HCT116 (cell line): ENCODE results near the gene INPP5F. TPM values are rescaled to one million over a fixed set of nuclear protein-coding genes. Genes with fewer than 3 reads are reported as not detected.

ENCODE experiments used
- ATAC-seq: fragments of 200-7000 bp; cut with Tn5 transposase; 2 replicates; pipeline ENCODE4 v1.9.1; 2020; ENCODE audit warnings: mild to moderate bottlenecking, moderate library complexity
- BruUV-seq: library from RNA; stranded (reverse); fragments of 400-500 nt; replicated peaks from 2 replicates; lab custom pipeline; 2021; lab: Mats Ljungman, UMichigan
- CTCF ChIA-PET: fragments of 300-600 bp; sonication (Branson Sonifier 250); formaldehyde crosslinking; loops from one replicate; lab custom pipeline; 2021; ENCODE audit warnings: antibody characterized with exemption; lab: Charles Lee
- POLR2A ChIA-PET: fragments of 300-600, 350-600 bp; sonication (Branson Sonifier 250); formaldehyde crosslinking; loops from one replicate; lab custom pipeline; 2021; ENCODE audit warnings: antibody characterized with exemption; lab: Charles Lee
- RAD21 ChIA-PET, 2 experiments: fragments of 300-600 bp; sonication (Branson Sonifier 250); formaldehyde crosslinking; loops; one replicate each; lab custom pipeline; 2023; ENCODE audit warnings: low total read pairs in 2 of 2; ENCODE audit not compliant: uncharacterized antibody in 2 of 2, unreplicated experiment in 2 of 2, low non-redundant PET in 1 of 2; lab: Charles Lee
- DNase-seq: peaks from one replicate; pipeline ENCODE4 v3.0.0-alpha.2; 2010; ENCODE audit warnings: low read depth, low spot score
- H2AFZ ChIP-seq: fragments of 200-600 bp; shearing (Covaris generic), sonication (generic); 2 replicates; pipeline ENCODE4 v1.6.1; 2017; ENCODE audit warnings: low read depth, mixed run types, mixed read lengths, antibody characterized with exemption, low read length; ENCODE audit not compliant: poor library complexity, severe bottlenecking
- H3K27ac ChIP-seq: 2 replicates; pipeline ENCODE4 v1.5.1; 2012; ENCODE audit warnings: low read depth, low read length
- H3K27me3 ChIP-seq: fragments of 200-600 bp; sonication (generic); 2 replicates; pipeline ENCODE4 v1.6.1; 2016; ENCODE audit warnings: mixed run types, low read length, mixed read lengths; ENCODE audit not compliant: insufficient read depth
- H3K36me3 ChIP-seq, 2 experiments: fragments of 200-500 bp in 1 of 2; fragments of 200-600 bp in 1 of 2; sonication (Bioruptor generic) in 1 of 2; sonication (generic) in 1 of 2; 2 replicates each; pipeline versions ENCODE4 v1.5.1 to v1.6.1; 2014 to 2016; ENCODE audit warnings: low read length in 2 of 2, inconsistent platforms in 1 of 2, mixed read lengths in 1 of 2, mixed run types in 1 of 2; ENCODE audit not compliant: insufficient read depth in 2 of 2, control insufficient read depth in 1 of 2
- H3K4me1 ChIP-seq, 2 experiments: fragments of 200-600 bp in 1 of 2; sonication (generic) in 1 of 2; 2 replicates each; pipeline versions ENCODE4 v1.5.1 to v1.6.1; 2012 to 2017; ENCODE audit warnings: low read length in 2 of 2, inconsistent platforms in 1 of 2, mild to moderate bottlenecking in 1 of 2, mixed read lengths in 1 of 2, mixed run types in 1 of 2, moderate library complexity in 1 of 2; ENCODE audit not compliant: insufficient read depth in 2 of 2, control insufficient read depth in 1 of 2
- H3K4me2 ChIP-seq: fragments of 200-600 bp; sonication (generic); 2 replicates; pipeline ENCODE4 v1.6.1; 2017; ENCODE audit warnings: mixed run types, low read length, mixed read lengths
- H3K4me3 ChIP-seq, 2 experiments: fragments of 200-600 bp in 1 of 2; sonication (generic) in 1 of 2; replicated peaks in 1 of 2; 2 replicates each; pipeline ENCODE4 v1.5.1; 2011 to 2016; ENCODE audit warnings: low read length in 2 of 2, control low read depth in 1 of 2, low read depth in 1 of 2, mild to moderate bottlenecking in 1 of 2, mixed read lengths in 1 of 2, mixed run types in 1 of 2
- H3K79me2 ChIP-seq: fragments of 200-600 bp; sonication (generic); 2 replicates; pipeline ENCODE4 v1.6.1; 2017; ENCODE audit warnings: mild to moderate bottlenecking, mixed run types, low read length, moderate library complexity, mixed read lengths; ENCODE audit not compliant: insufficient read depth
- H3K9ac ChIP-seq: fragments of 200-600 bp; sonication (generic); 2 replicates; pipeline ENCODE4 v1.6.1; 2016; ENCODE audit warnings: low read length, mixed read lengths
- H3K9me2 ChIP-seq: fragments of 200-600 bp; sonication (generic), shearing (Covaris generic); 2 replicates; pipeline ENCODE4 v1.6.1; 2017; ENCODE audit warnings: mixed run types, mild to moderate bottlenecking, moderate library complexity; ENCODE audit not compliant: insufficient read depth
- H3K9me3 ChIP-seq, 2 experiments: fragments of 200-500 bp in 1 of 2; fragments of 200-600 bp in 1 of 2; sonication (Bioruptor generic) in 1 of 2; sonication (generic) in 1 of 2; 2 replicates each; pipeline ENCODE4 v1.6.1; 2014 to 2017; ENCODE audit warnings: low read length in 2 of 2, mixed read lengths in 2 of 2, inconsistent platforms in 1 of 2, low read depth in 1 of 2, mild to moderate bottlenecking in 1 of 2, mixed run types in 1 of 2, moderate library complexity in 1 of 2; ENCODE audit not compliant: control insufficient read depth in 1 of 2, insufficient read depth in 1 of 2
- H4K20me1 ChIP-seq: fragments of 200-600 bp; sonication (generic), shearing (Covaris generic); 2 replicates; pipeline ENCODE4 v1.6.1; 2017; ENCODE audit warnings: mixed run types, mild to moderate bottlenecking, moderate library complexity; ENCODE audit not compliant: insufficient read depth
- CBX3 ChIP-seq: IDR thresholded peaks from 2 replicates; pipeline ENCODE4 v1.6.1; 2012; ENCODE audit warnings: low read depth
- CTCF ChIP-seq, 3 experiments: fragments of 200-600 bp in 1 of 3; sonication (generic) in 1 of 3; IDR thresholded peaks in 2 of 3; conservative IDR thresholded peaks in 1 of 3; 2 replicates each; pipeline ENCODE4 v1.5.1; 2012 to 2017; ENCODE audit warnings: low read depth in 2 of 3, low read length in 2 of 3, antibody characterized with exemption in 1 of 3, borderline replicate concordance in 1 of 3, control low read depth in 1 of 3, mild to moderate bottlenecking in 1 of 3, mixed read lengths in 1 of 3, mixed run types in 1 of 3, moderate library complexity in 1 of 3; ENCODE audit not compliant: insufficient read depth in 1 of 3
- EGR1 ChIP-seq: IDR thresholded peaks from 2 replicates; pipeline ENCODE4 v1.6.1; 2012; ENCODE audit warnings: low read depth
- ELF1 ChIP-seq: IDR thresholded peaks from 2 replicates; pipeline ENCODE4 v1.6.1; 2012; ENCODE audit warnings: low read depth, borderline replicate concordance
- POLR2AphosphoS5 ChIP-seq: IDR thresholded peaks from 2 replicates; pipeline ENCODE4 v1.6.1; 2011; ENCODE audit warnings: mild to moderate bottlenecking, low read depth, low read length, moderate library complexity
- RAD21 ChIP-seq: IDR thresholded peaks from 2 replicates; pipeline ENCODE4 v1.6.1; 2012; ENCODE audit warnings: low read depth, mild to moderate bottlenecking
- SIN3A ChIP-seq: IDR thresholded peaks from 2 replicates; pipeline ENCODE4 v1.6.1; 2012; ENCODE audit warnings: low read depth
- SP1 ChIP-seq: IDR thresholded peaks from 2 replicates; pipeline ENCODE4 v1.6.1; 2012; ENCODE audit warnings: low read depth
- SRF ChIP-seq: IDR thresholded peaks from 2 replicates; pipeline ENCODE4 v1.6.1; 2012; ENCODE audit warnings: low read depth
- TCF7L2 ChIP-seq: IDR thresholded peaks from 2 replicates; pipeline ENCODE4 v1.7.0; 2011; ENCODE audit warnings: borderline replicate concordance, inconsistent platforms; ENCODE audit not compliant: insufficient read depth, insufficient read length; ENCODE audit errors: extremely low read depth
- YY1 ChIP-seq: IDR thresholded peaks from 2 replicates; pipeline ENCODE4 v1.6.1; 2011; ENCODE audit warnings: low read length, low read depth, moderate library complexity, mild to moderate bottlenecking; ENCODE audit not compliant: insufficient replicate concordance; ENCODE audit errors: extremely low read depth
- ZFX ChIP-seq: fragments of 450-650 bp; IDR thresholded peaks from 2 replicates; pipeline ENCODE4 v1.6.1; 2017
- intact Hi-C: fragments of 100-400 bp; cut with micrococcal nuclease; formaldehyde crosslinking; loops from 2 replicates; pipeline ENCODE4 v1.10.0; 2022
- total RNA-seq: library from RNA; stranded (reverse); gene quantifications from one replicate; pipeline ENCODE4 v1.2.1, GENCODE V29; 2021; ENCODE audit not compliant: unreplicated experiment
- TF ChIP-seq, protein P1 (sequence below): IDR thresholded peaks from 2 replicates; pipeline ENCODE4 v1.6.1; 2012; ENCODE audit warnings: low read depth
- TF ChIP-seq, protein P2 (sequence below): IDR thresholded peaks from 2 replicates; pipeline ENCODE4 v1.6.1; 2012

Gene INPP5F
- total RNA-seq, 1 experiment from 2014 or later, result 21.6 TPM

DNA sequence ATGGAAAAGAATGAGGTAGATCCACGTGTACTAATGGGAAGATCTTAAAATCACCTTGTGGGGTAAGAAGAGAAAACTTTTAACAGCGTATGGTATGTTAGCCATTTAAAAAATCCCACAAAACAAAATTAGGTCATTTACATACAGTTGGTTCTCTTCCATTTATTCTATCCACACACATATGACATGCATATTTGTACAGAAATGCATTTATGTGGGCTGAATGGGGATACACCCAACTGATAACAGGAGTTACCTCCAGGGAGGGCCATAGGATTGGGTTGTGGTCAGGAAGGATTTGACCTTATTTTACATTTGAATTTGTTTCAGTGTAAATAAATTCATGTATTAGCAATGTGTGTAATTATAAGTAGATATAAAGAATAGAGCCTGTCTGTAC, 75.3 kb downstream of the INPP5F start:
- no peaks in the 10 kb centered on the region for H3K27me3 ChIP-seq
- BruUV-seq, result no TSS peak
- H3K4me3 ChIP-seq, result no peak overlapping the region
- no peaks in the 10 kb centered on the region for H3K36me3 ChIP-seq
- TF ChIP-seq ZFX (no peak), SP1 (no peak), SRF (no peak), CTCF (IDR thresholded peaks at IDR 0.05 in 2 of 3, conservative IDR thresholded peaks at IDR 0.05 in 1 of 3; ENCODE audit: borderline replicate concordance in 1 of 3, insufficient read depth in 1 of 3, low read depth in 2 of 3, low read length in 2 of 3) (no peak), EGR1 (no peak), POLR2AphosphoS5 (no peak), TCF7L2 (no peak), YY1 (no peak), SIN3A (no peak), CBX3 (no peak), RAD21 (no peak), ELF1 (no peak)
- TF ChIP-seq, protein P1, sequence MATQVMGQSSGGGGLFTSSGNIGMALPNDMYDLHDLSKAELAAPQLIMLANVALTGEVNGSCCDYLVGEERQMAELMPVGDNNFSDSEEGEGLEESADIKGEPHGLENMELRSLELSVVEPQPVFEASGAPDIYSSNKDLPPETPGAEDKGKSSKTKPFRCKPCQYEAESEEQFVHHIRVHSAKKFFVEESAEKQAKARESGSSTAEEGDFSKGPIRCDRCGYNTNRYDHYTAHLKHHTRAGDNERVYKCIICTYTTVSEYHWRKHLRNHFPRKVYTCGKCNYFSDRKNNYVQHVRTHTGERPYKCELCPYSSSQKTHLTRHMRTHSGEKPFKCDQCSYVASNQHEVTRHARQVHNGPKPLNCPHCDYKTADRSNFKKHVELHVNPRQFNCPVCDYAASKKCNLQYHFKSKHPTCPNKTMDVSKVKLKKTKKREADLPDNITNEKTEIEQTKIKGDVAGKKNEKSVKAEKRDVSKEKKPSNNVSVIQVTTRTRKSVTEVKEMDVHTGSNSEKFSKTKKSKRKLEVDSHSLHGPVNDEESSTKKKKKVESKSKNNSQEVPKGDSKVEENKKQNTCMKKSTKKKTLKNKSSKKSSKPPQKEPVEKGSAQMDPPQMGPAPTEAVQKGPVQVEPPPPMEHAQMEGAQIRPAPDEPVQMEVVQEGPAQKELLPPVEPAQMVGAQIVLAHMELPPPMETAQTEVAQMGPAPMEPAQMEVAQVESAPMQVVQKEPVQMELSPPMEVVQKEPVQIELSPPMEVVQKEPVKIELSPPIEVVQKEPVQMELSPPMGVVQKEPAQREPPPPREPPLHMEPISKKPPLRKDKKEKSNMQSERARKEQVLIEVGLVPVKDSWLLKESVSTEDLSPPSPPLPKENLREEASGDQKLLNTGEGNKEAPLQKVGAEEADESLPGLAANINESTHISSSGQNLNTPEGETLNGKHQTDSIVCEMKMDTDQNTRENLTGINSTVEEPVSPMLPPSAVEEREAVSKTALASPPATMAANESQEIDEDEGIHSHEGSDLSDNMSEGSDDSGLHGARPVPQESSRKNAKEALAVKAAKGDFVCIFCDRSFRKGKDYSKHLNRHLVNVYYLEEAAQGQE, result no peak
- TF ChIP-seq, protein P2, sequence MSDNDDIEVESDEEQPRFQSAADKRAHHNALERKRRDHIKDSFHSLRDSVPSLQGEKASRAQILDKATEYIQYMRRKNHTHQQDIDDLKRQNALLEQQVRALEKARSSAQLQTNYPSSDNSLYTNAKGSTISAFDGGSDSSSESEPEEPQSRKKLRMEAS, result no peak
- no peaks in the 10 kb centered on the region for H3K9me2 ChIP-seq
- H3K79me2 ChIP-seq, result no peaks in the 10 kb centered on the region
- no peak overlapping the region for H2AFZ ChIP-seq
- no peak overlapping the region for H3K9ac ChIP-seq
- ChIA-PET CTCF (interaction anchor here (1.2 kb wide), 1 partner anchor 36 kb away, joined by 3 read pairs; no protein-coding TSS in a partner anchor), RAD21 (no interaction called here), POLR2A (no interaction called here)
- intact Hi-C loops, result no loop called here
- H3K27ac ChIP-seq, result no peak overlapping the region
- ATAC-seq (no peak), DNase-seq (no peak)
- H3K9me3 ChIP-seq, result no peaks in the 10 kb centered on the region
- H3K4me2 ChIP-seq, result no peak overlapping the region
- no peaks in the 10 kb centered on the region; the same call in 1 of the 2 replicates for H4K20me1 ChIP-seq
- no peaks in the 10 kb centered on the region for H3K4me1 ChIP-seq
